Sigmoid colon (tissue), 7 donors: ENCODE results near the gene NTF3. TPM values are rescaled to one million over a fixed set of nuclear protein-coding genes. Genes with fewer than 3 reads are reported as not detected.

ENCODE experiments used
- DNase-seq: peaks from one replicate; pipeline ENCODE4 v3.0.0-alpha.2; 2019
- H3K27ac ChIP-seq, 4 donors: fragments of 200-600 bp; sonication (generic); one replicate each; pipeline ENCODE4 v1.5.1; 2016 to 2019; ENCODE audit warnings: mild to moderate bottlenecking in 1 of 4
- H3K27me3 ChIP-seq, 3 donors: fragments of 200-600 bp; sonication (generic); one replicate each; pipeline ENCODE4 v1.5.1; 2019; ENCODE audit warnings: mild to moderate bottlenecking in 1 of 3
- H3K36me3 ChIP-seq, 4 donors: fragments of 200-600 bp; sonication (generic); one replicate each; pipeline ENCODE4 v1.5.1; 2016 to 2019
- H3K4me1 ChIP-seq, 4 donors: fragments of 200-600 bp; sonication (generic); one replicate each; pipeline ENCODE4 v1.5.1; 2017 to 2019
- H3K4me3 ChIP-seq, 4 donors: fragments of 200-600 bp; sonication (generic); one replicate each; pipeline ENCODE4 v1.5.1; 2017 to 2019; ENCODE audit warnings: mild to moderate bottlenecking in 2 of 4, moderate library complexity in 1 of 4
- H3K9me3 ChIP-seq, 4 donors: fragments of 200-600 bp in 3 of 4; sonication (generic) in 3 of 4; one replicate each; pipeline versions ENCODE4 v1.5.1 to v1.6.1; 2013 to 2019
- EP300 ChIP-seq, 4 donors: sonication (generic); formaldehyde crosslinking; IDR thresholded peaks; one replicate each; pipeline ENCODE4 v1.6.1; 2017; ENCODE audit warnings: antibody characterized with exemption in 4 of 4
- POLR2A ChIP-seq, 2 donors: fragments of 450-650 bp; IDR thresholded peaks; one replicate each; pipeline ENCODE4 v1.6.1; 2016; ENCODE audit warnings: antibody characterized with exemption in 2 of 2, mild to moderate bottlenecking in 2 of 2, moderate library complexity in 2 of 2
- POLR2AphosphoS5 ChIP-seq, 4 donors: sonication (generic); formaldehyde crosslinking; IDR thresholded peaks; one replicate each; pipeline ENCODE4 v1.6.1; 2017; ENCODE audit warnings: antibody characterized with exemption in 4 of 4
- WGBS, 2 donors: extraction: QIAGEN DNeasy Blood & Tissue Kit; methylation state at CpG; one replicate each; pipeline ENCODE4 v1.1.7; 2013; 5-methylcytosine and 5-hydroxymethylcytosine counted together
- intact Hi-C: fragments of 100-400 bp; cut with DNase I; formaldehyde crosslinking; loops from one replicate; pipeline ENCODE4 v1.15.1; 2023
- polyA plus RNA-seq, 3 donors: library from polyadenylated mRNA; stranded (reverse); fragments of 200-250 nt; gene quantifications; one replicate each; pipeline ENCODE4 v1.2.3, GENCODE V29; 2013
- total RNA-seq, 4 donors: library from RNA; depleted of rRNA; stranded (reverse); fragments of >200 nt; gene quantifications; one replicate each; pipeline ENCODE4 v1.1.0, GENCODE V29; 2016
- TF ChIP-seq, protein P1 (sequence below), 4 experiments: fragments of 450-650 bp in 3 of 4; fragments of 200-600 bp in 1 of 4; IDR thresholded peaks; one replicate each; pipeline ENCODE4 v1.5.1; 2016 to 2019; ENCODE audit warnings: antibody characterized with exemption in 4 of 4, mild to moderate bottlenecking in 3 of 4, moderate library complexity in 2 of 4
- donor health status: healthy with polysubstance abuse.
- donor health status: Bipolar disorder and iron deficiency.
- donor health status: healthy.

Gene NTF3
- total and polyA plus RNA-seq, 7 donors: 0.71 to 1.8 (median 0.95) TPM; not detected in 2

- intact Hi-C loops: loop anchor here (10.0 kb wide), 1 partner anchor 360 kb away; no protein-coding TSS in a partner anchor
- Histone ChIP-seq H3K27me3 (peaks cover 27 to 82% (median 53%) of the 10 kb centered on the region in 3 donors), H3K36me3 (no peaks in the 10 kb centered on the region), H3K27ac (no peak overlapping the region), H3K9me3 (no peaks in the 10 kb centered on the region), H3K4me1 (peaks cover 0 to 38% (median 35%) of the 10 kb centered on the region in 4 donors), H3K4me3 (no peak overlapping the region)
- DNase-seq: no peak
- TF ChIP-seq POLR2AphosphoS5 (IDR thresholded peaks at IDR 0.05): no peak
- no peak for TF ChIP-seq EP300 (IDR thresholded peaks at IDR 0.05)
- TF ChIP-seq POLR2A (IDR thresholded peaks at IDR 0.05): no peak
- TF ChIP-seq, protein P1, sequence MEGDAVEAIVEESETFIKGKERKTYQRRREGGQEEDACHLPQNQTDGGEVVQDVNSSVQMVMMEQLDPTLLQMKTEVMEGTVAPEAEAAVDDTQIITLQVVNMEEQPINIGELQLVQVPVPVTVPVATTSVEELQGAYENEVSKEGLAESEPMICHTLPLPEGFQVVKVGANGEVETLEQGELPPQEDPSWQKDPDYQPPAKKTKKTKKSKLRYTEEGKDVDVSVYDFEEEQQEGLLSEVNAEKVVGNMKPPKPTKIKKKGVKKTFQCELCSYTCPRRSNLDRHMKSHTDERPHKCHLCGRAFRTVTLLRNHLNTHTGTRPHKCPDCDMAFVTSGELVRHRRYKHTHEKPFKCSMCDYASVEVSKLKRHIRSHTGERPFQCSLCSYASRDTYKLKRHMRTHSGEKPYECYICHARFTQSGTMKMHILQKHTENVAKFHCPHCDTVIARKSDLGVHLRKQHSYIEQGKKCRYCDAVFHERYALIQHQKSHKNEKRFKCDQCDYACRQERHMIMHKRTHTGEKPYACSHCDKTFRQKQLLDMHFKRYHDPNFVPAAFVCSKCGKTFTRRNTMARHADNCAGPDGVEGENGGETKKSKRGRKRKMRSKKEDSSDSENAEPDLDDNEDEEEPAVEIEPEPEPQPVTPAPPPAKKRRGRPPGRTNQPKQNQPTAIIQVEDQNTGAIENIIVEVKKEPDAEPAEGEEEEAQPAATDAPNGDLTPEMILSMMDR (IDR thresholded peaks at IDR 0.05): no peak
- WGBS, 2 donors: 52 to 58% methylated on average over 6 of the region's 6 CpGs
Observed at GRCh38 chr12:5434647-5435560, 3.0 kb downstream of the NTF3 start.

DNA sequence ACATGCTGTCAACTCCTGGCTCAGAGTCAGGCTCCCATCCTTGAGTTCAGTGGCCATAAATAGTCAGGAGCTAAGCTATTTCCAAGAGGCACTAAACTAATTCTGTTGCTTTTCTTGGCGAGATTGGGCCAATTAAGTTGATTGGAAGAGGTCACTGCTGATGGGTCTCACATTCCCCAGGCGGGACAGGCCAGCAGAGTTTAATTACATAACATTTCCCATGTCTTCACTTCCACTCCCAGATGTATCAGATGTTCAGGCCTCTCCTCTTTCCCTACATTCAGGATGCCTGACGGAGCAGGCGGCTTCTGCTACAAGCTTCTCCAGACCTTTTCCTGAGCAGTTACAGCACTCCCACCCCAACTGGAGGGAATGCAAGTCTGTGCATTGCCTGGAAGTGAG is 5.3 kb downstream of the NTF3 start:
- H3K36me3 ChIP-seq: no peaks in the 10 kb centered on the region
- intact Hi-C loops: loop anchor here (10.0 kb wide), 1 partner anchor 358 kb away; no protein-coding TSS in a partner anchor
- no peak overlapping the region for H3K27ac ChIP-seq
- H3K9me3 ChIP-seq: no peaks in the 10 kb centered on the region
- peaks cover 0 to 17% (median 16%) of the 10 kb centered on the region in 4 donors for H3K4me1 ChIP-seq
- H3K27me3 ChIP-seq: peaks cover 12 to 66% (median 31%) of the 10 kb centered on the region in 3 donors
- H3K4me3 ChIP-seq: no peak overlapping the region
- no peak for DNase-seq
- WGBS, 2 donors: 55 to 74% methylated on average over 4 of the region's 4 CpGs
- TF ChIP-seq, protein P1 (IDR thresholded peaks at IDR 0.05): no peak
- TF ChIP-seq EP300 (IDR thresholded peaks at IDR 0.05): no peak
- TF ChIP-seq POLR2A (IDR thresholded peaks at IDR 0.05): no peak
- TF ChIP-seq POLR2AphosphoS5 (IDR thresholded peaks at IDR 0.05): no peak

DNA sequence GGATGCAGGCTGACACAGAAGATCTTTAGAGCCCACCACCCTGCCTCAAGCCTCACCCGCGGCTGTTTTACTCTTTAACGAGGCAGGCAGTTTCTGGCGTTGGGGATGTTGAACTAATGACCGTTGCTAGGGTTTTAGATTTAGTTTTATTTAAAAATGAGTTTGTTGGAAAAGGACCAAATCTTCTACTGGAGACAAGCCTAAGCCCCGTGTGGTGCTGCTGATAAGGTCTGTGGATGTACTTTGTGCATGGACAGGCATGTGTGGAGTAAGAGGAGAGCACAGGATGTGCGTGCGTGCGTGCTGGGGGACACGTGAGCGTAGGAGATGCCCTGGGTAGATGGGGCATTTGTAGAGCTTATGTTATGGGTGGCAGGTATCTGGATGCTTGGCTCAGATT is 5.7 kb downstream of the NTF3 start:
- Histone ChIP-seq H3K36me3 (no peaks in the 10 kb centered on the region), H3K4me3 (no peak overlapping the region), H3K9me3 (no peaks in the 10 kb centered on the region), H3K27me3 (peaks cover 12 to 62% (median 27%) of the 10 kb centered on the region in 3 donors), H3K4me1 (peaks cover 0 to 13% (median 12%) of the 10 kb centered on the region in 4 donors), H3K27ac (no peak overlapping the region)
- TF ChIP-seq POLR2A (IDR thresholded peaks at IDR 0.05) (no peak), POLR2AphosphoS5 (IDR thresholded peaks at IDR 0.05) (no peak), EP300 (IDR thresholded peaks at IDR 0.05) (no peak)
- TF ChIP-seq, protein P1 (IDR thresholded peaks at IDR 0.05): no peak
- no peak for DNase-seq
- 65 to 70% methylated on average over 11 of the region's 11 CpGs for WGBS, 2 donors
- intact Hi-C loops: loop anchor here (10.0 kb wide), 1 partner anchor 357 kb away; no protein-coding TSS in a partner anchor

DNA sequence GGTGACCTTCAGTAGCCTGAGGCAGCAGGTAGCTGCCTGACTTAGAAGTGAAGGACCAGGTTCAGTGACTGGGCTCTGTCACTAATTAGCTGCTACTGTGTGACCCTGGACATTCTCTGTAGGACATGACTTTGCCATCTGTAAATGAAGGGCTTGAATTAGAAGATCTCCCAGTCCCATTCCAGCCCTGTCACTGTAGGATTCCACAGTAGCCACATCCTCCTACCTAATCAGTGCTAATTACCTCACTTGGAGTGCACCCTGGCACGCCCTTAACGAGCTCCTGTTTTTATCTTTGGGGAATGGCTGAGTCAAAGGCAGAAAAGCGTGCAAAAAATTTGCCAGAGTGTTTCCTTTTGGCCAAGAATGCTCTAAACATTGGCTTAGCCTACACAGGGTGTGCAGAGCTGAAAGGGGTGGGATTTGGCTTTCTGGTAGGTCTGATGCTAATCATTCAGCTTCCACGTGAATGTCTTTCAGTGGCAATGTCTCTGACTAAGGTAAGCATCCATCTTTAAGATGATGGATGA is 6.8 kb downstream of the NTF3 start:
- 12 to 51% methylated on average over 4 of the region's 4 CpGs for WGBS, 2 donors
- intact Hi-C loops: loop anchor here (10.0 kb wide), 1 partner anchor 356 kb away; no protein-coding TSS in a partner anchor
- peaks cover 0 to 1% (median under 1%) of the 10 kb centered on the region in 4 donors for H3K4me1 ChIP-seq
- no peak overlapping the region for H3K4me3 ChIP-seq
- no peak for DNase-seq
- TF ChIP-seq POLR2AphosphoS5 (IDR thresholded peaks at IDR 0.05): no peak
- TF ChIP-seq, protein P1 (IDR thresholded peaks at IDR 0.05): no peak
- TF ChIP-seq EP300 (IDR thresholded peaks at IDR 0.05): no peak
- no peak for TF ChIP-seq POLR2A (IDR thresholded peaks at IDR 0.05)
- no peaks in the 10 kb centered on the region for H3K36me3 ChIP-seq
- H3K9me3 ChIP-seq: no peaks in the 10 kb centered on the region
- peaks cover 6 to 50% (median 15%) of the 10 kb centered on the region in 3 donors for H3K27me3 ChIP-seq
- no peak overlapping the region for H3K27ac ChIP-seq
